HepG2 (cell line): Measurements from ENCODE around the gene TAAR5.

Experiments used
- ARID2 ChIP-seq: sonication (generic); formaldehyde crosslinking; IDR thresholded peaks from 2 replicates; pipeline ENCODE4 v1.8.1; 2022; ENCODE audit warnings: mild to moderate bottlenecking, missing genetic modification reagents, borderline replicate concordance
- ATM ChIP-seq: fragments of 450-650 bp; IDR thresholded peaks from 2 replicates; pipeline ENCODE4 v1.7.1; 2017; ENCODE audit warnings: mild to moderate bottlenecking, borderline replicate concordance
- MZF1 ChIP-seq: sonication (generic); formaldehyde crosslinking; IDR thresholded peaks from 2 replicates; pipeline ENCODE4 v1.8.1; 2023; ENCODE audit warnings: mild to moderate bottlenecking, missing genetic modification reagents, borderline replicate concordance
- NFKB2 ChIP-seq: sonication (generic); formaldehyde crosslinking; IDR thresholded peaks from 2 replicates; pipeline ENCODE4 v1.4.0; 2020; ENCODE audit warnings: missing genetic modification reagents, borderline replicate concordance
- SRF ChIP-seq: IDR thresholded peaks from 2 replicates; pipeline ENCODE4 v1.6.1; 2011; ENCODE audit warnings: mild to moderate bottlenecking, low read depth, low read length, moderate library complexity
- WIZ ChIP-seq: sonication (generic); formaldehyde crosslinking; IDR thresholded peaks from 2 replicates; pipeline ENCODE4 v1.5.1; 2020; ENCODE audit warnings: mild to moderate bottlenecking, missing genetic modification reagents
- ZBTB21 ChIP-seq: sonication (generic); formaldehyde crosslinking; IDR thresholded peaks from 2 replicates; pipeline ENCODE4 v1.4.0; 2020; ENCODE audit warnings: missing genetic modification reagents
- ZNF484 ChIP-seq: sonication (generic); formaldehyde crosslinking; IDR thresholded peaks from 2 replicates; pipeline ENCODE4 v1.5.1; 2020; ENCODE audit warnings: mild to moderate bottlenecking, low read depth, missing genetic modification reagents, borderline replicate concordance
- ZNF569 ChIP-seq: sonication (generic); formaldehyde crosslinking; IDR thresholded peaks from 2 replicates; pipeline ENCODE4 v1.5.0; 2020; ENCODE audit warnings: mild to moderate bottlenecking, missing genetic modification reagents, moderate library complexity, borderline replicate concordance
- TF ChIP-seq, protein P1 (sequence below): sonication (generic); formaldehyde crosslinking; IDR thresholded peaks from 2 replicates; pipeline ENCODE4 v1.5.0; 2020; ENCODE audit warnings: mild to moderate bottlenecking, missing genetic modification reagents, moderate library complexity
- TF ChIP-seq, protein P2 (sequence below): sonication (generic); formaldehyde crosslinking; IDR thresholded peaks from 2 replicates; pipeline ENCODE4 v1.8.1; 2022; ENCODE audit warnings: low read depth, mild to moderate bottlenecking, missing genetic modification reagents

DNA sequence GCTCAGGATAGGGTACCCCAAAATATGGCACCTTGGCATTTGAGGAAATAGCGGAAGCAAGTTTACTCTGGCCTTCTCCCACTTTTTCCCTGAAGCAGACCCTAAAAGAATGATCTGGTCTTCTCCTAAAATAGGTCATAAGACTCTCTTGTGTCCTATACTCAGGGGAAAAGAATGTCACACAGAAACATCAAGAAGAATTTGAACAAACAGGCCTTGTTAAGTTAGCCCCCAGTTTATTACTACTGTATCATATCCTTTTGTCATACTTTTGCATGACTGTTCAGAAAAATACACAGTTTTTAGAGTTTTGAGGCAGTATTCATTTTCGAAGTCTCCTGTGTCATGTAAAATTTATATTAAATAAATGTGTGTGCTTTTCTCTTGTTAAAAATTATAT, 22.1 kb upstream of the TAAR5 start:
- TF ChIP-seq MZF1 (no peak), WIZ (CRISPR knock-in tag) (no peak), ZNF569 (CRISPR knock-in tag) (no peak), SRF (no peak), ATM (no peak), ZBTB21 (no peak), ZNF484 (CRISPR knock-in tag) (no peak), ARID2 (no peak), NFKB2 (CRISPR knock-in tag) (no peak)
- TF ChIP-seq, protein P1, sequence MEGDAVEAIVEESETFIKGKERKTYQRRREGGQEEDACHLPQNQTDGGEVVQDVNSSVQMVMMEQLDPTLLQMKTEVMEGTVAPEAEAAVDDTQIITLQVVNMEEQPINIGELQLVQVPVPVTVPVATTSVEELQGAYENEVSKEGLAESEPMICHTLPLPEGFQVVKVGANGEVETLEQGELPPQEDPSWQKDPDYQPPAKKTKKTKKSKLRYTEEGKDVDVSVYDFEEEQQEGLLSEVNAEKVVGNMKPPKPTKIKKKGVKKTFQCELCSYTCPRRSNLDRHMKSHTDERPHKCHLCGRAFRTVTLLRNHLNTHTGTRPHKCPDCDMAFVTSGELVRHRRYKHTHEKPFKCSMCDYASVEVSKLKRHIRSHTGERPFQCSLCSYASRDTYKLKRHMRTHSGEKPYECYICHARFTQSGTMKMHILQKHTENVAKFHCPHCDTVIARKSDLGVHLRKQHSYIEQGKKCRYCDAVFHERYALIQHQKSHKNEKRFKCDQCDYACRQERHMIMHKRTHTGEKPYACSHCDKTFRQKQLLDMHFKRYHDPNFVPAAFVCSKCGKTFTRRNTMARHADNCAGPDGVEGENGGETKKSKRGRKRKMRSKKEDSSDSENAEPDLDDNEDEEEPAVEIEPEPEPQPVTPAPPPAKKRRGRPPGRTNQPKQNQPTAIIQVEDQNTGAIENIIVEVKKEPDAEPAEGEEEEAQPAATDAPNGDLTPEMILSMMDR (CRISPR knock-in tag) = no peak
- TF ChIP-seq, protein P2, sequence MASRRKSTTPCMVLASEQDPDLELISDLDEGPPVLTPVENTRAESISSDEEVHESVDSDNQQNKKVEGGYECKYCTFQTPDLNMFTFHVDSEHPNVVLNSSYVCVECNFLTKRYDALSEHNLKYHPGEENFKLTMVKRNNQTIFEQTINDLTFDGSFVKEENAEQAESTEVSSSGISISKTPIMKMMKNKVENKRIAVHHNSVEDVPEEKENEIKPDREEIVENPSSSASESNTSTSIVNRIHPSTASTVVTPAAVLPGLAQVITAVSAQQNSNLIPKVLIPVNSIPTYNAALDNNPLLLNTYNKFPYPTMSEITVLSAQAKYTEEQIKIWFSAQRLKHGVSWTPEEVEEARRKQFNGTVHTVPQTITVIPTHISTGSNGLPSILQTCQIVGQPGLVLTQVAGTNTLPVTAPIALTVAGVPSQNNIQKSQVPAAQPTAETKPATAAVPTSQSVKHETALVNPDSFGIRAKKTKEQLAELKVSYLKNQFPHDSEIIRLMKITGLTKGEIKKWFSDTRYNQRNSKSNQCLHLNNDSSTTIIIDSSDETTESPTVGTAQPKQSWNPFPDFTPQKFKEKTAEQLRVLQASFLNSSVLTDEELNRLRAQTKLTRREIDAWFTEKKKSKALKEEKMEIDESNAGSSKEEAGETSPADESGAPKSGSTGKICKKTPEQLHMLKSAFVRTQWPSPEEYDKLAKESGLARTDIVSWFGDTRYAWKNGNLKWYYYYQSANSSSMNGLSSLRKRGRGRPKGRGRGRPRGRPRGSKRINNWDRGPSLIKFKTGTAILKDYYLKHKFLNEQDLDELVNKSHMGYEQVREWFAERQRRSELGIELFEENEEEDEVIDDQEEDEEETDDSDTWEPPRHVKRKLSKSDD (CRISPR knock-in tag) = no peak
